Trophoblast cell (in vitro differentiated cells and primary cell): Measurements from ENCODE around the gene BABAM2.

Experiments used
- DNase-seq, 2 donors: peaks; one replicate each; pipeline ENCODE4 v3.0.0-alpha.2; 2016
- H2AFZ ChIP-seq: 2 replicates; pipeline ENCODE4 v1.6.1; 2013; ENCODE audit warnings: low read length, moderate library complexity, mild to moderate bottlenecking; ENCODE audit not compliant: insufficient read depth, poor library complexity
- H2AK5ac ChIP-seq: 2 replicates; pipeline ENCODE4 v1.6.1; 2013; ENCODE audit warnings: mild to moderate bottlenecking, low read length
- H2BK120ac ChIP-seq: 2 replicates; pipeline ENCODE4 v1.6.1; 2013; ENCODE audit warnings: low read length, mild to moderate bottlenecking, moderate library complexity; ENCODE audit not compliant: insufficient read depth, poor library complexity
- H2BK12ac ChIP-seq: 2 replicates; pipeline ENCODE4 v1.6.1; 2013; ENCODE audit warnings: mild to moderate bottlenecking, low read length, moderate library complexity
- H2BK5ac ChIP-seq: 2 replicates; pipeline ENCODE4 v1.6.1; 2013; ENCODE audit warnings: low read length, low read depth, moderate library complexity, mild to moderate bottlenecking; ENCODE audit not compliant: poor library complexity
- H3K14ac ChIP-seq: 2 replicates; pipeline ENCODE4 v1.6.1; 2013; ENCODE audit warnings: mild to moderate bottlenecking, low read length
- H3K18ac ChIP-seq: 2 replicates; pipeline ENCODE4 v1.6.1; 2013; ENCODE audit warnings: mild to moderate bottlenecking, low read length
- H3K23ac ChIP-seq: 2 replicates; pipeline ENCODE4 v1.6.1; 2013; ENCODE audit warnings: low read length
- H3K27ac ChIP-seq: 2 replicates; pipeline ENCODE4 v1.5.1; 2013; ENCODE audit warnings: low read depth, mild to moderate bottlenecking, inconsistent platforms, low read length, moderate library complexity
- H3K27me3 ChIP-seq: 2 replicates; pipeline ENCODE4 v1.6.1; 2013; ENCODE audit warnings: inconsistent platforms, mild to moderate bottlenecking, low read length, moderate library complexity; ENCODE audit not compliant: insufficient read depth
- H3K36me3 ChIP-seq, 2 experiments: 1 replicate in 1 of 2; 2 replicates in 1 of 2; pipeline ENCODE4 v1.6.1; 2013; ENCODE audit warnings: low read length in 2 of 2, mild to moderate bottlenecking in 2 of 2, moderate library complexity in 1 of 2; ENCODE audit not compliant: insufficient read depth in 2 of 2, control insufficient read depth in 1 of 2
- H3K4ac ChIP-seq: 2 replicates; pipeline ENCODE4 v1.6.1; 2013; ENCODE audit warnings: low read depth, mild to moderate bottlenecking, low read length, moderate library complexity
- H3K4me1 ChIP-seq, 2 experiments: 1 replicate in 1 of 2; 2 replicates in 1 of 2; pipeline ENCODE4 v1.6.1; 2013; ENCODE audit warnings: low read length in 2 of 2, mild to moderate bottlenecking in 2 of 2, moderate library complexity in 1 of 2; ENCODE audit not compliant: insufficient read depth in 2 of 2, control insufficient read depth in 1 of 2
- H3K4me2 ChIP-seq: 2 replicates; pipeline ENCODE4 v1.6.1; 2013; ENCODE audit warnings: inconsistent platforms, mild to moderate bottlenecking, low read length, moderate library complexity
- H3K4me3 ChIP-seq: 2 replicates; pipeline ENCODE4 v1.5.1; 2013; ENCODE audit warnings: mild to moderate bottlenecking, low read depth, low read length, inconsistent platforms
- H3K79me1 ChIP-seq: one replicate; pipeline ENCODE4 v1.6.1; 2013; ENCODE audit warnings: low read length
- H3K79me2 ChIP-seq: 2 replicates; pipeline ENCODE4 v1.6.1; 2013; ENCODE audit warnings: low read length, mild to moderate bottlenecking; ENCODE audit not compliant: control insufficient read depth, insufficient read depth, poor library complexity
- H3K9ac ChIP-seq: 2 replicates; pipeline ENCODE4 v1.6.1; 2013; ENCODE audit warnings: mild to moderate bottlenecking, low read length
- H3K9me3 ChIP-seq: 2 replicates; pipeline ENCODE4 v1.6.1; 2013; ENCODE audit warnings: low read depth, mild to moderate bottlenecking, control low read depth, inconsistent platforms, low read length; ENCODE audit not compliant: insufficient read depth
- H4K12ac ChIP-seq: 2 replicates; pipeline ENCODE4 v1.6.1; 2013; ENCODE audit warnings: low read depth, mild to moderate bottlenecking, low read length, moderate library complexity
- H4K8ac ChIP-seq: 2 replicates; pipeline ENCODE4 v1.6.1; 2013; ENCODE audit warnings: low read depth, mild to moderate bottlenecking, low read length, moderate library complexity
- H4K91ac ChIP-seq: one replicate; pipeline ENCODE4 v1.6.1; 2013; ENCODE audit warnings: low read depth, mild to moderate bottlenecking, low read length, moderate library complexity
- WGBS: extraction: QIAGEN DNeasy Blood & Tissue Kit; methylation state at CpG from one replicate; pipeline ENCODE4 v1.1.7; 2013; ENCODE audit warnings: missing lambda C conversion rate; ENCODE audit not compliant: insufficient read length, insufficient coverage; ENCODE audit errors: extremely low coverage; 5-methylcytosine and 5-hydroxymethylcytosine counted together

BABAM2 gene

GRCh38 chr2:28365158-28365557 lies 474.6 kb downstream of the BABAM2 start:
- Histone ChIP-seq H3K4me3 (no peak overlapping the region), H2BK120ac (no peak overlapping the region), H3K14ac (no peak overlapping the region), H3K18ac (no peak overlapping the region), H3K36me3 (no peaks in the 10 kb centered on the region), H3K79me1 (peaks cover 17% of the 10 kb centered on the region), H2BK5ac (no peak overlapping the region), H4K12ac (no peak overlapping the region), H3K79me2 (peaks cover 2% of the 10 kb centered on the region), H2AK5ac (peak overlapping the region; percentile 42), H3K27me3 (no peaks in the 10 kb centered on the region), H4K8ac (no peak overlapping the region), H3K27ac (no peak overlapping the region), H2BK12ac (peak overlapping the region; percentile 53), H3K9me3 (no peaks in the 10 kb centered on the region), H3K23ac (no peak overlapping the region), H3K4ac (no peak overlapping the region), H3K4me1 (peaks cover 32 to 50% of the 10 kb centered on the region in 2 experiments), H3K9ac (no peak overlapping the region), H4K91ac (no peak overlapping the region), H3K4me2 (no peak overlapping the region), H2AFZ (no peak overlapping the region)
- no CpG with 5 or more reads among the region's 8 CpGs for WGBS
- no peak for DNase-seq

- no CpG with 5 or more reads among the region's 10 CpGs for WGBS
- Histone ChIP-seq H3K18ac (peak overlapping the region; percentile 14), H3K36me3 (no peaks in the 10 kb centered on the region), H3K23ac (no peak overlapping the region), H3K79me1 (peaks cover 14% of the 10 kb centered on the region), H2BK12ac (peak overlapping the region; percentile 76), H4K91ac (peak overlapping the region; percentile 59), H3K4me3 (no peak overlapping the region), H3K9ac (no peak overlapping the region), H2BK5ac (no peak overlapping the region), H3K27ac (peak overlapping the region; percentile 35), H2AK5ac (peak overlapping the region; percentile 59), H3K4me2 (no peak overlapping the region), H4K12ac (no peak overlapping the region), H2BK120ac (no peak overlapping the region), H3K4ac (no peak overlapping the region), H3K79me2 (peaks cover 2% of the 10 kb centered on the region), H4K8ac (no peak overlapping the region), H3K9me3 (no peaks in the 10 kb centered on the region), H2AFZ (no peak overlapping the region), H3K27me3 (no peaks in the 10 kb centered on the region), H3K4me1 (peaks cover 25 to 44% of the 10 kb centered on the region in 2 experiments), H3K14ac (peak overlapping the region; percentile 15)
- DNase-seq, result no peak
Measured at GRCh38 chr2:28366149-28366495, 475.6 kb downstream of the BABAM2 start.

GRCh38 chr2:28366496-28367282 lies 476.2 kb downstream of the BABAM2 start:
- Histone ChIP-seq H2AFZ (no peak overlapping the region), H3K4me2 (no peak overlapping the region), H3K79me1 (peaks cover 12% of the 10 kb centered on the region), H2BK120ac (no peak overlapping the region), H3K14ac (no peak overlapping the region), H3K27ac (peak overlapping the region; percentile 35), H3K4me1 (peaks cover 25 to 40% of the 10 kb centered on the region in 2 experiments), H3K9ac (no peak overlapping the region), H3K23ac (no peak overlapping the region), H3K4ac (no peak overlapping the region), H3K4me3 (no peak overlapping the region), H3K79me2 (peaks cover 2% of the 10 kb centered on the region), H4K91ac (peak overlapping the region; percentile 8), H4K12ac (no peak overlapping the region), H3K9me3 (no peaks in the 10 kb centered on the region), H3K36me3 (no peaks in the 10 kb centered on the region), H3K27me3 (no peaks in the 10 kb centered on the region), H2BK12ac (peak overlapping the region; percentile 76), H4K8ac (no peak overlapping the region), H2BK5ac (no peak overlapping the region), H3K18ac (no peak overlapping the region), H2AK5ac (no peak overlapping the region)
- no CpG with 5 or more reads among the region's 19 CpGs for WGBS
- DNase-seq, result peak in 1 of 2 donors; percentile 54

- H3K18ac ChIP-seq, result no peak overlapping the region
- H4K8ac ChIP-seq, result no peak overlapping the region
- H3K9ac ChIP-seq, result no peak overlapping the region
- H2BK120ac ChIP-seq, result no peak overlapping the region
- H2BK12ac ChIP-seq, result peak overlapping the region; percentile 9
- H3K4ac ChIP-seq, result no peak overlapping the region
- no peak overlapping the region for H3K27ac ChIP-seq
- H3K9me3 ChIP-seq, result no peaks in the 10 kb centered on the region
- H3K4me2 ChIP-seq, result no peak overlapping the region
- peak overlapping the region; percentile 8 for H2AK5ac ChIP-seq
- peaks cover 8% of the 10 kb centered on the region for H3K79me1 ChIP-seq
- peaks cover 2% of the 10 kb centered on the region for H3K79me2 ChIP-seq
- H3K36me3 ChIP-seq, result no peaks in the 10 kb centered on the region
- no peak for DNase-seq
- no peaks in the 10 kb centered on the region for H3K27me3 ChIP-seq
- H3K23ac ChIP-seq, result no peak overlapping the region
- no peak overlapping the region for H3K4me3 ChIP-seq
- WGBS, result no CpG with 5 or more reads among the region's 19 CpGs
- H4K91ac ChIP-seq, result no peak overlapping the region
- no peak overlapping the region for H4K12ac ChIP-seq
- H3K4me1 ChIP-seq, result peaks cover 20 to 31% of the 10 kb centered on the region in 2 experiments
- H3K14ac ChIP-seq, result no peak overlapping the region
- H2BK5ac ChIP-seq, result no peak overlapping the region
- H2AFZ ChIP-seq, result no peak overlapping the region
Measured at GRCh38 chr2:28367667-28368356, 477.3 kb downstream of the BABAM2 start.
